ENCODE results near the gene CCDC102A. TPM values are rescaled to one million over a fixed set of nuclear protein-coding genes. Genes with fewer than 3 reads are reported as not detected.

The CCDC102A gene
- total RNA-seq, 2 donors from 2014 or later: 10.6 to 22.4 TPM

DNA sequence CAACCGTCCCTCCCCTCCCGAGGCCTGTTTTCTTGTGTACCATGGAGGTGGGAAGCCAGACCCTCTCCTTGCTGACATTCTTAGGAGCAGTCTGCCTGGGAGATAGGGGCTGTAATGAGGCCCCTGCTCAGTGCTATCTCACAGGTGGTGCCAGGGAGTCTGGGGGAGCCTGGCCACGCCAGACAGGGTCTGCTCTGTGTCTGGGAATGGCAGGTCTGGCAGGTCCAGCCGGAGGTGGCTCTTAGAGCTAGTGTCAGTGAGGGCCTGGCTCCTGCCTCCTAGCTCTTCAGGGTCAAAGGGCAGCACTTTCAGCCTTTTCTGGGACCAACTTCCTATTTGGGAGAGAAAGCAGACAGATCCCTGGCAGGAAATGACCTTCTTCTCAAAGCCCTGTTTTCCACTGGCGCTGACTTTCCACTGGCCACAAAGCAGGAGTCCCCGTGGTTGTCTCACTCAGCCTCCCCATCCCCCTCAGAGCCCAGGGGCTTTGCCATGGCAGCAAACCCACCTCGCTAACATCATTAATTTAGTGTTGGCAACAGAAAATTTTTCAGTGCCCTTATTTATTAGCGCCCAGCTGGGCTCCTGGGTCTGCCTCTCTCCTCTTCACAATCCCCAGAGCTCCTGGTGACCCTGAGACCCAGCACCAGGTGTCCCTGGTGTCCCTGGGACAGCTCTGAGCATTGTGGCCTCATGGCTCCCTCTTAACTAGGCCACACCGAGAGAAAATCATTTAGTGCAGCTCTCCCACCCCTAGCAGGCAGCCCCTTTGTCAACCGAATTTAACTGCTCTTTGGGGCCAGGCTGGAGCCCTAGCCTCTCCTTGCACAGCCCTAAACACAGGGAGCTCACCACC lies 26.1 kb downstream of the CCDC102A start:
- ATAC-seq (no peak), DNase-seq (no peak)
- intact Hi-C loops (cut with DNase I): no loop called here
- Histone ChIP-seq H3K4me3 (no peak overlapping the region), H3K36me3 (replicated peaks in 1 of 2; ENCODE audit: insufficient read depth in 1 of 2, low read depth in 2 of 2) (no peaks in the 10 kb centered on the region), H3K27ac (no peak overlapping the region), H3K27me3 (no peaks in the 10 kb centered on the region), H3K4me1 (no peaks in the 10 kb centered on the region), H3K9me3 (no peaks in the 10 kb centered on the region)
- TF ChIP-seq, protein P1, sequence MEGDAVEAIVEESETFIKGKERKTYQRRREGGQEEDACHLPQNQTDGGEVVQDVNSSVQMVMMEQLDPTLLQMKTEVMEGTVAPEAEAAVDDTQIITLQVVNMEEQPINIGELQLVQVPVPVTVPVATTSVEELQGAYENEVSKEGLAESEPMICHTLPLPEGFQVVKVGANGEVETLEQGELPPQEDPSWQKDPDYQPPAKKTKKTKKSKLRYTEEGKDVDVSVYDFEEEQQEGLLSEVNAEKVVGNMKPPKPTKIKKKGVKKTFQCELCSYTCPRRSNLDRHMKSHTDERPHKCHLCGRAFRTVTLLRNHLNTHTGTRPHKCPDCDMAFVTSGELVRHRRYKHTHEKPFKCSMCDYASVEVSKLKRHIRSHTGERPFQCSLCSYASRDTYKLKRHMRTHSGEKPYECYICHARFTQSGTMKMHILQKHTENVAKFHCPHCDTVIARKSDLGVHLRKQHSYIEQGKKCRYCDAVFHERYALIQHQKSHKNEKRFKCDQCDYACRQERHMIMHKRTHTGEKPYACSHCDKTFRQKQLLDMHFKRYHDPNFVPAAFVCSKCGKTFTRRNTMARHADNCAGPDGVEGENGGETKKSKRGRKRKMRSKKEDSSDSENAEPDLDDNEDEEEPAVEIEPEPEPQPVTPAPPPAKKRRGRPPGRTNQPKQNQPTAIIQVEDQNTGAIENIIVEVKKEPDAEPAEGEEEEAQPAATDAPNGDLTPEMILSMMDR (IDR thresholded peaks at IDR 0.05): no peak
- no peak for TF ChIP-seq POLR2A (IDR thresholded peaks at IDR 0.05)
- WGBS, 2 donors: 58 to 62% methylated on average over 8 to 10 of the region's 10 CpGs

DNA sequence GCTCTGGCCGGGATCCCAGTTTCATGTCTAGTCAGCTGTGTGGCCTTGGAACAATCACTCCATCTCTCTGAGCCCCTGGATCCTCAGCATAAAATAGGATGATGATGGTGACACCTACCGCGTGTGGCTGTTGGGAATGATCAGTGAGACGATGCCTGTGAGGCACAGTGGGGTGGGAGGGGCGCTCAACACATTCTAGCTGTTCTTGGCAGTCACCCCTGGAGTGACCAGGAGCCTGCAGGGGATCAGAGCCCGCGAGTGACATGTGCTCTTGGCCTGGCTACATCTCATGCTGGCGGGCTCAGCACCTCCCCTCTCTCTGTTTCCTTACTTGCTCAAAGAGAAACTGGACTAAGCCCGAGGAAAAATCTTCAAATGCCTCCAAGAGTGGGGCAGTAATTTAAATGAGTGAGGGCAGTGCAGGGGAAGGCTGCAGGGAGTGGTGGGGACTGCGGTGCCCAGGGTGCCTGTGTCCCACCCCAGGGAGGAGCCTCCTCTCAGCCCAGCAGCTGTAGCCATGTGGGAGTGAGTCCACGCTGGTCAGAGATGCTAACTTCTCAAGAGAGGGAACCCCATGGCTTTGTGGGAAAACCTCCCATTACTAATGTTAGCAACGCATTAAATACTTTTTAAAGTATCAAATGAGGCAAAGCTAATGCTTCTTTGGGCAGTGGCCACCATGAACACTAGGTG lies 27.0 kb downstream of the CCDC102A start:
- Histone ChIP-seq H3K27ac (no peak overlapping the region), H3K36me3 (replicated peaks in 1 of 2; ENCODE audit: insufficient read depth in 1 of 2, low read depth in 2 of 2) (no peaks in the 10 kb centered on the region), H3K27me3 (no peaks in the 10 kb centered on the region), H3K4me3 (no peak overlapping the region), H3K9me3 (no peaks in the 10 kb centered on the region), H3K4me1 (no peaks in the 10 kb centered on the region)
- WGBS, 2 donors: 61 to 65% methylated on average over 12 of the region's 12 CpGs
- TF ChIP-seq, protein P1 (IDR thresholded peaks at IDR 0.05): no peak
- no peak for TF ChIP-seq POLR2A (IDR thresholded peaks at IDR 0.05)
- no peak for ATAC-seq
- intact Hi-C loops (cut with DNase I): no loop called here
- DNase-seq: no peak

DNA sequence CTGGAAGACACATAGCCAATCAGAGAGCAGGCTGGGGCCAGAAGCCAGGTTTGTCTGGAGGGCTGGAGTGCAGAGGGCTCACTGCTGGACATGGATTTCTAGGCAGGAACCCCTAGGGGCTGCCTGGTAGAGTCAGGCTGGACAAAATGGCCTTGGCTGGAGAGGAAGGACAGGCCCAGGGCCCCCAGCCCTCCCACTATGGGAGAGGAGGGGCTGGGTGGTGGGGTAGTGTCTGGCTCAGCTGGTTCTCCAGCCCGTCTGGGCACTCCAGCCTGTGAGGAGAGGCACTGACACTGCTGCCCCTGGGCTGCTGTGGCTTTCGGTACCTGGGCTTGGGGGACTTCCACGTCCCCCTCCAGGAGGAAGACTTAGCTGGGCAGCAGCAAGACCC lies 28.3 kb downstream of the CCDC102A start:
- H3K4me3 ChIP-seq: no peak overlapping the region
- H3K27ac ChIP-seq: no peak overlapping the region
- TF ChIP-seq, protein P1 (IDR thresholded peaks at IDR 0.05): no peak
- no peak for TF ChIP-seq POLR2A (IDR thresholded peaks at IDR 0.05)
- no peaks in the 10 kb centered on the region for H3K4me1 ChIP-seq
- intact Hi-C loops (cut with DNase I): no loop called here
- no peaks in the 10 kb centered on the region for H3K36me3 ChIP-seq (replicated peaks in 1 of 2; ENCODE audit: insufficient read depth in 1 of 2, low read depth in 2 of 2)
- H3K9me3 ChIP-seq: no peaks in the 10 kb centered on the region
- 81% methylated on average over 3 of the region's 3 CpGs; no CpG with 5 or more reads in 1 of the 2 donors for WGBS, 2 donors
- H3K27me3 ChIP-seq: no peaks in the 10 kb centered on the region
- no peak for DNase-seq
- no peak for ATAC-seq

- H3K4me3 ChIP-seq: no peak overlapping the region
- WGBS, 2 donors: 68 to 74% methylated on average over 12 of the region's 13 CpGs
- intact Hi-C loops (cut with DNase I): no loop called here
- H3K36me3 ChIP-seq (replicated peaks in 1 of 2; ENCODE audit: insufficient read depth in 1 of 2, low read depth in 2 of 2): no peaks in the 10 kb centered on the region
- no peak overlapping the region for H3K27ac ChIP-seq
- no peaks in the 10 kb centered on the region for H3K9me3 ChIP-seq
- DNase-seq (no peak), ATAC-seq (no peak)
- no peaks in the 10 kb centered on the region for H3K4me1 ChIP-seq
- TF ChIP-seq, protein P1 (IDR thresholded peaks at IDR 0.05): no peak
- H3K27me3 ChIP-seq: no peaks in the 10 kb centered on the region
Measured at GRCh38 chr16:57507136-57508034, 29.0 kb downstream of the CCDC102A start.

All from body of pancreas (tissue), 4 donors.